SK-N-SH (cell line): ENCODE measurements around the gene SYT14. TPM values are rescaled to one million over a fixed set of nuclear protein-coding genes. Genes with fewer than 3 reads are reported as not detected.

Experiments used
- CTCF ChIA-PET: fragments of 300-600, 350-600 bp; formaldehyde crosslinking; extraction: SDS; loops from one replicate; lab custom pipeline; 2021; lab: Yijun Ruan, JAX
- POLR2A ChIA-PET: fragments of 350-600 bp; sonication (Branson Sonifier 250); formaldehyde crosslinking; extraction: SDS; loops from one replicate; lab custom pipeline; 2020; ENCODE audit warnings: antibody characterized with exemption, inconsistent platforms; lab: Yijun Ruan, JAX
- DNase-seq: peaks from one replicate; pipeline ENCODE4 v3.0.0; 2012
- H2AFZ ChIP-seq: fragments of 200-600 bp; sonication (generic); 2 replicates; pipeline ENCODE4 v1.8.1; 2016; ENCODE audit warnings: antibody characterized with exemption, mild to moderate bottlenecking, low read depth
- H3F3A ChIP-seq: fragments of 200-600 bp; sonication (generic); replicated peaks from 2 replicates; pipeline ENCODE3; 2016; ENCODE audit warnings: antibody characterized with exemption, mild to moderate bottlenecking; ENCODE audit not compliant: insufficient read depth
- H3K27ac ChIP-seq, 2 experiments: fragments of 200-500 bp in 1 of 2; fragments of 200-600 bp in 1 of 2; sonication (Bioruptor generic) in 1 of 2; sonication (generic), shearing (Covaris generic) in 1 of 2; 2 replicates each; pipeline versions ENCODE4 v1.5.1 to v1.6.1; 2014 to 2016; ENCODE audit warnings: low read depth in 2 of 2, inconsistent platforms in 1 of 2, low read length in 1 of 2, mild to moderate bottlenecking in 1 of 2, mixed read lengths in 1 of 2
- H3K27me3 ChIP-seq: fragments of 200-600 bp; sonication (generic), shearing (Covaris generic); 2 replicates; pipeline ENCODE4 v1.6.1; 2016; ENCODE audit warnings: mixed run types; ENCODE audit not compliant: insufficient read depth
- H3K36me3 ChIP-seq, 2 experiments: fragments of 200-500 bp in 1 of 2; fragments of 200-600 bp in 1 of 2; sonication (Bioruptor generic) in 1 of 2; sonication (generic) in 1 of 2; replicated peaks in 1 of 2; 2 replicates each; pipeline versions ENCODE3 to v1.5.1; 2014 to 2016; ENCODE audit warnings: low read length in 1 of 2, mild to moderate bottlenecking in 1 of 2; ENCODE audit not compliant: insufficient read depth in 2 of 2, control insufficient read depth in 1 of 2
- H3K4me1 ChIP-seq, 2 experiments: fragments of 200-500 bp in 1 of 2; fragments of 200-600 bp in 1 of 2; sonication (Bioruptor generic) in 1 of 2; sonication (generic), shearing (Covaris generic) in 1 of 2; 2 replicates each; pipeline versions ENCODE4 v1.5.1 to v1.6.1; 2014 to 2016; ENCODE audit warnings: low read depth in 1 of 2, low read length in 1 of 2, mixed run types in 1 of 2; ENCODE audit not compliant: insufficient read depth in 2 of 2, control insufficient read depth in 1 of 2
- H3K4me2 ChIP-seq: fragments of 200-600 bp; sonication (generic), shearing (Covaris generic); 2 replicates; pipeline ENCODE4 v1.6.1; 2017; ENCODE audit warnings: mixed run types
- H3K4me3 ChIP-seq, 2 experiments: fragments of 200-500 bp in 1 of 2; fragments of 200-600 bp in 1 of 2; sonication (Bioruptor generic) in 1 of 2; sonication (generic), shearing (Covaris generic) in 1 of 2; 2 replicates each; pipeline versions ENCODE4 v1.5.1 to v1.8.1; 2014 to 2016; ENCODE audit warnings: low read depth in 2 of 2, inconsistent platforms in 1 of 2, low read length in 1 of 2, mild to moderate bottlenecking in 1 of 2, mixed read lengths in 1 of 2, moderate library complexity in 1 of 2
- H3K79me2 ChIP-seq: fragments of 200-600 bp; sonication (generic); 2 replicates; pipeline ENCODE4 v1.8.1; 2017; ENCODE audit warnings: mild to moderate bottlenecking; ENCODE audit not compliant: insufficient read depth
- H3K9ac ChIP-seq: fragments of 200-600 bp; sonication (generic); 2 replicates; pipeline ENCODE4 v1.6.1; 2017; ENCODE audit warnings: mixed run types
- H3K9me2 ChIP-seq: fragments of 200-600 bp; sonication (generic); 2 replicates; pipeline ENCODE4 v1.6.1; 2017; ENCODE audit warnings: mixed run types
- H3K9me3 ChIP-seq: fragments of 200-600 bp; sonication (generic); 2 replicates; pipeline ENCODE4 v1.6.1; 2017; ENCODE audit warnings: mixed run types, mild to moderate bottlenecking, moderate library complexity
- H4K20me1 ChIP-seq: fragments of 200-600 bp; sonication (generic); 2 replicates; pipeline ENCODE4 v1.6.1; 2017; ENCODE audit warnings: mild to moderate bottlenecking, mixed run types; ENCODE audit not compliant: insufficient read depth
- CHD2 ChIP-seq: fragments of 150-350 bp; IDR thresholded peaks from 2 replicates; pipeline ENCODE4 v1.6.1; 2018; ENCODE audit warnings: low read length; ENCODE audit not compliant: partially characterized antibody
- CTCF ChIP-seq: fragments of 200-600 bp; sonication (generic); IDR thresholded peaks from 2 replicates; pipeline ENCODE4 v1.6.1; 2017; ENCODE audit warnings: antibody characterized with exemption, mild to moderate bottlenecking, moderate library complexity
- ELF1 ChIP-seq: IDR thresholded peaks from 2 replicates; pipeline ENCODE4 v1.4.0; 2012
- EP300 ChIP-seq, 2 experiments: IDR thresholded peaks; 2 replicates each; pipeline versions ENCODE4 v1.4.0 to v1.6.1; 2012; ENCODE audit warnings: borderline replicate concordance in 1 of 2, low read depth in 1 of 2, low read length in 1 of 2
- FOSL2 ChIP-seq: IDR thresholded peaks from 2 replicates; pipeline ENCODE4 v1.4.0; 2012; ENCODE audit warnings: low read depth, mild to moderate bottlenecking, moderate library complexity, borderline replicate concordance
- FOXJ3 ChIP-seq: sonication (generic); formaldehyde crosslinking; IDR thresholded peaks from 2 replicates; pipeline ENCODE4 v1.5.1; 2020; ENCODE audit warnings: mild to moderate bottlenecking, missing genetic modification reagents
- FOXM1 ChIP-seq: IDR thresholded peaks from 2 replicates; pipeline ENCODE4 v1.4.0; 2012; ENCODE audit warnings: low read depth, mild to moderate bottlenecking
- GATA2 ChIP-seq: sonication (generic); formaldehyde crosslinking; IDR thresholded peaks from 2 replicates; pipeline ENCODE4 v1.5.0; 2020; ENCODE audit warnings: mild to moderate bottlenecking, missing genetic modification reagents
- JUND ChIP-seq: IDR thresholded peaks from 2 replicates; pipeline ENCODE4 v1.4.0; 2012
- MAX ChIP-seq: IDR thresholded peaks from 2 replicates; pipeline ENCODE4 v1.4.0; 2012; ENCODE audit warnings: low read depth
- NFIC ChIP-seq: IDR thresholded peaks from 2 replicates; pipeline ENCODE4 v1.4.0; 2012; ENCODE audit warnings: borderline replicate concordance
- RXRA ChIP-seq: IDR thresholded peaks from 2 replicates; pipeline ENCODE4 v1.4.0; 2012; ENCODE audit warnings: low read depth, mild to moderate bottlenecking, borderline replicate concordance
- SIN3A ChIP-seq: IDR thresholded peaks from 2 replicates; pipeline ENCODE4 v1.6.1; 2012; ENCODE audit warnings: low read depth, mild to moderate bottlenecking, low read length, moderate library complexity, borderline replicate concordance
- TAF1 ChIP-seq: IDR thresholded peaks from 2 replicates; pipeline ENCODE4 v1.6.1; 2012; ENCODE audit warnings: low read depth, mild to moderate bottlenecking, low read length, moderate library complexity, borderline replicate concordance
- TEAD4 ChIP-seq: IDR thresholded peaks from 2 replicates; pipeline ENCODE4 v1.4.0; 2012; ENCODE audit warnings: mild to moderate bottlenecking, borderline replicate concordance; ENCODE audit not compliant: insufficient read depth
- USF1 ChIP-seq: IDR thresholded peaks from 2 replicates; pipeline ENCODE4 v1.4.0; 2012; ENCODE audit warnings: low read depth, borderline replicate concordance
- USF2 ChIP-seq: fragments of 150-350 bp; IDR thresholded peaks from 2 replicates; pipeline ENCODE4 v1.6.1; 2017; ENCODE audit warnings: antibody characterized with exemption, low read length, low read depth, borderline replicate concordance
- WGBS: methylation state at CpG from one replicate; pipeline ENCODE4 v1.1.6; 2017; ENCODE audit warnings: low lambda C conversion rate; 5-methylcytosine and 5-hydroxymethylcytosine counted together
- polyA plus RNA-seq, 3 experiments: library from polyadenylated mRNA; depleted of rRNA; stranded (reverse); fragments of >200 nt; gene quantifications; 2 replicates each; pipeline ENCODE4 v1.2.3, GENCODE V29; 2012

SYT14 gene
- polyA plus RNA-seq, 1 of the 3 experiments (the other 2 are of a cell fraction), result 1.2 TPM

GRCh38 chr1:210092366-210092765 lies 154.3 kb downstream of the SYT14 start:
- Histone ChIP-seq H3K9ac (no peak overlapping the region), H3K79me2 (no peaks in the 10 kb centered on the region), H3K9me2 (no peaks in the 10 kb centered on the region), H3K27me3 (no peaks in the 10 kb centered on the region), H3K4me2 (no peak overlapping the region), H3K27ac (no peak overlapping the region; a peak in 1 of 4 replicates), H4K20me1 (no peaks in the 10 kb centered on the region), H3F3A (no peaks in the 10 kb centered on the region), H3K4me1 (peaks cover 0 to 16% of the 10 kb centered on the region in 2 experiments; a peak in 2 of 4 replicates), H2AFZ (no peak overlapping the region), H3K4me3 (no peak overlapping the region), H3K36me3 (peaks cover 0 to 12% of the 10 kb centered on the region in 2 experiments), H3K9me3 (no peaks in the 10 kb centered on the region)
- 84% methylated on average over 3 of the region's 3 CpGs for WGBS
- DNase-seq, result no peak
- CTCF ChIA-PET, result no interaction called here
- POLR2A ChIA-PET, result no interaction called here
- TF ChIP-seq SIN3A, result no peak
- no peak for TF ChIP-seq FOSL2
- no peak for TF ChIP-seq CHD2
- no peak for TF ChIP-seq TEAD4
- no peak for TF ChIP-seq FOXM1
- no peak for TF ChIP-seq NFIC
- no peak for TF ChIP-seq USF2
- no peak for TF ChIP-seq CTCF
- TF ChIP-seq ELF1, result no peak
- no peak for TF ChIP-seq MAX
- TF ChIP-seq EP300 (IDR thresholded peaks at IDR 0.05; ENCODE audit: borderline replicate concordance in 1 of 2, low read depth in 1 of 2, low read length in 1 of 2), result no peak
- TF ChIP-seq FOXJ3 (CRISPR knock-in tag), result no peak

- H3K4me2 ChIP-seq, result no peak overlapping the region
- ChIA-PET POLR2A (no interaction called here), CTCF (no interaction called here)
- H3K27me3 ChIP-seq, result no peaks in the 10 kb centered on the region
- no peaks in the 10 kb centered on the region for H3K9me2 ChIP-seq
- peak overlapping the region in 1 of 2 experiments; percentile 73; a peak in 2 of 4 replicates for H3K27ac ChIP-seq
- 69% methylated on average over 3 of the region's 3 CpGs for WGBS
- H3K4me1 ChIP-seq, result peaks cover 0 to 16% of the 10 kb centered on the region in 2 experiments; a peak in 2 of 4 replicates
- peaks cover 0 to 10% of the 10 kb centered on the region in 2 experiments for H3K36me3 ChIP-seq
- TF ChIP-seq RXRA, result no peak
- no peak for TF ChIP-seq JUND
- no peak for TF ChIP-seq TAF1
- peak; percentile 57; the same call in 1 of the 2 replicates for TF ChIP-seq GATA2 (CRISPR knock-in tag)
- no peak for TF ChIP-seq USF1
- no peak overlapping the region for H2AFZ ChIP-seq
- no peak overlapping the region for H3K9ac ChIP-seq
- H3K9me3 ChIP-seq, result no peaks in the 10 kb centered on the region
- no peak overlapping the region for H3K4me3 ChIP-seq
- peak; percentile 29 for DNase-seq
- no peaks in the 10 kb centered on the region for H4K20me1 ChIP-seq
- H3F3A ChIP-seq, result no peaks in the 10 kb centered on the region
- H3K79me2 ChIP-seq, result no peaks in the 10 kb centered on the region
Measured at GRCh38 chr1:210093461-210093860, 155.4 kb downstream of the SYT14 start.
